Tibial nerve (tissue), 4 donors: Measurements from ENCODE around the gene RAB1B. TPM values are rescaled to one million over a fixed set of nuclear protein-coding genes. Genes with fewer than 3 reads are reported as not detected.

Experiments used
- DNase-seq, 2 donors: peaks; one replicate each; pipeline ENCODE4 v3.0.0-alpha.2; 2019; ENCODE audit warnings: low spot score in 2 of 2
- H3K27ac ChIP-seq, 4 donors: fragments of 200-600 bp; sonication (generic) in 3 of 4; one replicate each; pipeline ENCODE4 v1.5.1; 2017 to 2019; ENCODE audit warnings: mild to moderate bottlenecking in 1 of 4
- H3K27me3 ChIP-seq, 2 donors: fragments of 200-600 bp; sonication (generic) in 1 of 2; one replicate each; pipeline versions ENCODE4 v1.5.1 to v1.6.0; 2017 to 2019
- H3K36me3 ChIP-seq, 3 donors: fragments of 200-600 bp; sonication (generic); one replicate each; pipeline ENCODE4 v1.5.1; 2018 to 2019
- H3K4me1 ChIP-seq, 4 donors: fragments of 200-600 bp; sonication (generic) in 3 of 4; one replicate each; pipeline ENCODE4 v1.5.1; 2017 to 2019
- H3K4me3 ChIP-seq, 4 donors: fragments of 200-600 bp; sonication (generic) in 3 of 4; one replicate each; pipeline ENCODE4 v1.5.1; 2017 to 2019; ENCODE audit warnings: mild to moderate bottlenecking in 1 of 4, moderate library complexity in 1 of 4
- H3K9me3 ChIP-seq, 4 donors: fragments of 200-600 bp; sonication (generic) in 3 of 4; one replicate each; pipeline ENCODE4 v1.5.1; 2017 to 2019
- EP300 ChIP-seq, 2 donors: sonication (generic); formaldehyde crosslinking; IDR thresholded peaks; one replicate each; pipeline ENCODE4 v1.6.1; 2017; ENCODE audit warnings: antibody characterized with exemption in 2 of 2, mild to moderate bottlenecking in 1 of 2
- POLR2A ChIP-seq, 2 donors: fragments of 450-650 bp; IDR thresholded peaks; one replicate each; pipeline ENCODE4 v1.6.1; 2017; ENCODE audit warnings: antibody characterized with exemption in 2 of 2, mild to moderate bottlenecking in 2 of 2, moderate library complexity in 2 of 2
- WGBS, 2 donors: methylation state at CpG; one replicate each; pipeline ENCODE4 v1.1.5; 2018; 5-methylcytosine and 5-hydroxymethylcytosine counted together
- total RNA-seq, 4 donors: library from RNA; depleted of rRNA; stranded (reverse); fragments of >200 nt; gene quantifications; one replicate each; pipeline ENCODE4 v1.1.0, GENCODE V29; 2016
- TF ChIP-seq, protein P1 (sequence below), 5 experiments: fragments of 200-600 bp in 3 of 5; fragments of 450-650 bp in 2 of 5; sonication (generic) in 3 of 5; IDR thresholded peaks; one replicate each; pipeline ENCODE4 v1.5.1; 2016 to 2019; ENCODE audit warnings: antibody characterized with exemption in 5 of 5, mild to moderate bottlenecking in 3 of 5, moderate library complexity in 2 of 5

The RAB1B gene
- total RNA-seq, 4 donors from 2014 or later, result 76.3 to 144 (median 96.8) TPM

DNA sequence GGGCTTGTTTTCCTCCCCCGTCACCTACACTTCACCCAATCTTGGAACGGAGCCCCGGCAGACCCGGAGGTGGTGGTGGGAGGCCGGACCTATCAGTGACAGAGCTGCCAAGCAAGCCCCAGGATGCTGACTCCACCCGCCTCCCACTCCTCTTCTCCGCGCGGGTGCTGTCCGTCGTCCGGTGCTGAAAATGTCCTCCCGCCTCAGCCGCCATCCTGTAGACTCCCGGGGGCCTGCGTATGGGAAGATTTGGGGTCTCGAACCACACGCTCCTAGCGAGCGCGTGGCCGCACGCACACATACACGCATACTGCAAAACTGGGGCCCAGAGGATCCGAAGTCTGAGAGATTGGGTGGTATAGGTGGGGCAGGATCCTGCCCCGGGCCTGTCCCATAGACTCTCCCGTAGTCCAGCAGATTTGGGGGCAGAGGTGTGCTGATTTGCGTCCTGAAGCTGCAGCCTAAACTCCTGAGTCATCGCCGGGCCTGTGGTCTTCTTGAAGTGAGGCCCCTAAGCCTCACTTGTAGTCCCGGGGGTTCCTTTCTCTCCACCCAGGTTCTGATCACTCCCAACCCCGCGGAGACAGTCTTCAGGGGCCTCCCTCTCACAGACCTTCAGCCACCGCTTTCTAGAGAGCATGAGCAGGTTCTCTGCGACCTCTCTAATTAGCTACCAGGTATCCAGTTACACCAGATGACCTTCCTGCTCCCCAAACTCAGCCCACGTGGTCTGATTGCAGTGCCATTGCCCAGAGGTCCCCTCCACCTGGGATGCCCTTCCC lies 21.3 kb downstream of the RAB1B start:
- H3K27ac ChIP-seq, result peak overlapping the region; percentile 90 to 97 (median 94)
- H3K36me3 ChIP-seq, result peaks cover 0 to 19% (median 0%) of the 10 kb centered on the region in 3 donors
- TF ChIP-seq EP300 (IDR thresholded peaks at IDR 0.05) (no peak), POLR2A (IDR thresholded peaks at IDR 0.05) (no peak)
- TF ChIP-seq, protein P1, sequence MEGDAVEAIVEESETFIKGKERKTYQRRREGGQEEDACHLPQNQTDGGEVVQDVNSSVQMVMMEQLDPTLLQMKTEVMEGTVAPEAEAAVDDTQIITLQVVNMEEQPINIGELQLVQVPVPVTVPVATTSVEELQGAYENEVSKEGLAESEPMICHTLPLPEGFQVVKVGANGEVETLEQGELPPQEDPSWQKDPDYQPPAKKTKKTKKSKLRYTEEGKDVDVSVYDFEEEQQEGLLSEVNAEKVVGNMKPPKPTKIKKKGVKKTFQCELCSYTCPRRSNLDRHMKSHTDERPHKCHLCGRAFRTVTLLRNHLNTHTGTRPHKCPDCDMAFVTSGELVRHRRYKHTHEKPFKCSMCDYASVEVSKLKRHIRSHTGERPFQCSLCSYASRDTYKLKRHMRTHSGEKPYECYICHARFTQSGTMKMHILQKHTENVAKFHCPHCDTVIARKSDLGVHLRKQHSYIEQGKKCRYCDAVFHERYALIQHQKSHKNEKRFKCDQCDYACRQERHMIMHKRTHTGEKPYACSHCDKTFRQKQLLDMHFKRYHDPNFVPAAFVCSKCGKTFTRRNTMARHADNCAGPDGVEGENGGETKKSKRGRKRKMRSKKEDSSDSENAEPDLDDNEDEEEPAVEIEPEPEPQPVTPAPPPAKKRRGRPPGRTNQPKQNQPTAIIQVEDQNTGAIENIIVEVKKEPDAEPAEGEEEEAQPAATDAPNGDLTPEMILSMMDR (IDR thresholded peaks at IDR 0.05), result no peak
- H3K27me3 ChIP-seq, result peaks cover 0 to 37% of the 10 kb centered on the region in 2 donors
- H3K9me3 ChIP-seq, result no peaks in the 10 kb centered on the region
- H3K4me3 ChIP-seq, result peak overlapping the region; percentile 63 to 88 (median 83)
- peaks cover 0 to 60% (median 25%) of the 10 kb centered on the region in 4 donors for H3K4me1 ChIP-seq
- DNase-seq, result peak; percentile 43 to 64
- WGBS, 2 donors, result 10% methylated on average over 34 to 35 of the region's 36 CpGs

DNA sequence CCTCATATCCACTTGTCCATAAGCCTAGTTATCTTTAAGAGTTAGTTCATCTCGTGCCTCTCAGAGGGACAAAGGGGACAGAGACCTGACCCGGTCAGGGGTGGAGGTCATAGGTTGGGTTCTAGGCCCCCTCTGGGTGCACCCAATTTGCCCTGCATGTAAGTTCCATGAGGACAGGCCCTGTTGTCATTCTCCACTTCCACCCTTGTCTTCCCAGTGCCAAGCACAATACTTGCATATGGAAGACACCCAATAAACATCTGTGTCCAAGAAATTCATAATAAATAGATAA lies 21.8 kb downstream of the RAB1B start:
- WGBS, 2 donors, result 73% methylated on average over 2 of the region's 2 CpGs
- no peak for DNase-seq
- no peak overlapping the region for H3K4me3 ChIP-seq
- peaks cover 0 to 37% of the 10 kb centered on the region in 2 donors for H3K27me3 ChIP-seq
- H3K36me3 ChIP-seq, result peaks cover 0 to 13% (median 0%) of the 10 kb centered on the region in 3 donors
- H3K9me3 ChIP-seq, result no peaks in the 10 kb centered on the region
- H3K27ac ChIP-seq, result no peak overlapping the region
- peaks cover 0 to 55% (median 25%) of the 10 kb centered on the region in 4 donors for H3K4me1 ChIP-seq
- TF ChIP-seq, protein P1 (IDR thresholded peaks at IDR 0.05), result no peak
- TF ChIP-seq POLR2A (IDR thresholded peaks at IDR 0.05) (no peak), EP300 (IDR thresholded peaks at IDR 0.05) (no peak)

DNA sequence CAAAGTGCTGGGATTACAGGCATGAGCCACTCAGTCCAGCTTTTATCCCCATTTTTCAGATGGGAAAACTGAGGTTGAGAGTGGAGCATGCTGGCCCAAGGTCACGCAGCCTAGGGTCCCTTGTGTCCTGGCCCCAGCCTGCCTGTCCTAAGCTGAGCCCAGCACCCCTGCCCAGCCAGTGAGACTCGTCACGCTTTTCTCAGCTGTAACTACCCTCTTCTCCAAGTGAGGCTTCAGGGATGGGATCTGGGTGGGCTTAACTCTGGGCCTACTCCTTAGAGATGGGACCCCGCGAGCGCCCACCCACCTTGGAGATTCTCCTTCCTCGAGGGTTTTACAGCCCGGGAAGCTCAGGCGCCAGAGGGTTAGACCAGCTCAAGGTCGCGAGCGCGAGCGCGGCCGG lies 22.9 kb downstream of the RAB1B start:
- Histone ChIP-seq H3K36me3 (peaks cover 0 to 5% (median 0%) of the 10 kb centered on the region in 3 donors), H3K27ac (no peak overlapping the region), H3K27me3 (peaks cover 0 to 37% of the 10 kb centered on the region in 2 donors), H3K4me1 (peaks cover 0 to 45% (median 25%) of the 10 kb centered on the region in 4 donors), H3K4me3 (no peak overlapping the region), H3K9me3 (no peaks in the 10 kb centered on the region)
- no peak for TF ChIP-seq POLR2A (IDR thresholded peaks at IDR 0.05)
- TF ChIP-seq EP300 (IDR thresholded peaks at IDR 0.05), result no peak
- TF ChIP-seq, protein P1 (IDR thresholded peaks at IDR 0.05), result no peak
- 19% methylated on average over 9 to 16 of the region's 16 CpGs for WGBS, 2 donors
- no peak for DNase-seq

DNA sequence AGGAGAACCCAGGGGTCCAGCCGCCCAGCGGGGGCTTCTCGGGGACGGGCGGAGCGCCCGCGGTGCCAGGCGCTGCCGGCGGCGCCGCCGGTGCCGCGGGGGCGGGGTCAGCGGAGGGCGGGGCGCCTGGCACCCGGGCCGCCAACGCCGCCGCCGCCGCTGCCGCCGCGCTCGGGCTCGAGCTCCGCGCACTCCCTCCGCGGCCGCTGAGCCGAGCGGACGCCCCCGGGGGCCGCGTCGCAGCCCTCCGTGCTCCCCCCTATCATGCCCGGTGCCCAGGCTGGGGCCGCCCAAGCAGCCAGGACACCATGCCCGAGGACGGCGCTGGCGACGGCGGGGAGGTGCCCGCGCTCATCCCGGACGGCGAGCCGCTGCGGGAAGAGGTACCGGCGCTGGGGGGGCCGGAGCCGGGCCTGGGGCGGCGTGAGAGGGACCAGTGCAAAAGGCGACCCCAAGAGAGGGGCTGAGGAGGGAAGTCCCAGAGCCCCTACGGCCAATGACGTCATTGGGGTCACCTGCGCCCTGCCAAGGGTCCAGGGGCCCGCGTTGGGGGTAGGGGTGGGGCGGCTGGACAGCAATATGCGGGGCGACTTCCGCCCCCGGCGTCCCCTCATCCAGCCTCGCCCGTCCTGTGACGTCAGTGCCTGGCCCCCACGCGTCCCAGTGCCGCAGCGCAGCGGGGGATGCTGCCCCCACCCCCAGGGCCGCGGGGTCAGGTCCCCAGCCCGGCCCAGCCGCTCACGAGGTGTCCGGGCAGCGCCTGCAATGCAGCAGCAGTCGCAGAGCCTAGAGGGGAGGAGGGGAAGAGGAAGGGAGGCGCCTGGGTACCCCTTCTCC lies 23.5 kb downstream of the RAB1B start, which contains the start of gene TMEM151A:
Gene TMEM151A, plus strand, starts transcription at position 189 of the 837 bp plus-strand sequence. Its CDS starts 120 bp downstream, at position 309.
- H3K36me3 ChIP-seq, result no peaks in the 10 kb centered on the region
- TF ChIP-seq EP300 (IDR thresholded peaks at IDR 0.05), result no peak
- TF ChIP-seq POLR2A (IDR thresholded peaks at IDR 0.05), result no peak
- TF ChIP-seq, protein P1 (IDR thresholded peaks at IDR 0.05), result no peak
- peak within 1 kb of the TSS in 2 of 4 donors; percentile 29 to 51 for H3K4me3 ChIP-seq
- H3K9me3 ChIP-seq, result no peaks in the 10 kb centered on the region
- H3K27me3 ChIP-seq, result peaks cover 0 to 37% of the 10 kb centered on the region in 2 donors
- H3K4me1 ChIP-seq, result peaks cover 0 to 38% (median 25%) of the 10 kb centered on the region in 4 donors
- DNase-seq, result no peak
- H3K27ac ChIP-seq, result no peak within 1 kb of the TSS
- WGBS, 2 donors, result 4 to 5% methylated on average over 8 of the region's 95 CpGs
